Stimulated activated CD4-positive, alpha-beta T cell treated with anti-CD3 and anti-CD28 coated beads, Interleukin-1b, Interleukin-23, amount 100 ng/mL, for 48 hours (primary cell): ENCODE results near the gene APPL2.
"Not testable (repeated sequence)": the region's sequence is repeated elsewhere in the genome, so short reads cannot be mapped to it uniquely, and the experiment has no call there.

Source experiments
- DNase-seq: peaks from one replicate; pipeline ENCODE4 v3.0.0-alpha.2; 2020

The APPL2 gene

DNA sequence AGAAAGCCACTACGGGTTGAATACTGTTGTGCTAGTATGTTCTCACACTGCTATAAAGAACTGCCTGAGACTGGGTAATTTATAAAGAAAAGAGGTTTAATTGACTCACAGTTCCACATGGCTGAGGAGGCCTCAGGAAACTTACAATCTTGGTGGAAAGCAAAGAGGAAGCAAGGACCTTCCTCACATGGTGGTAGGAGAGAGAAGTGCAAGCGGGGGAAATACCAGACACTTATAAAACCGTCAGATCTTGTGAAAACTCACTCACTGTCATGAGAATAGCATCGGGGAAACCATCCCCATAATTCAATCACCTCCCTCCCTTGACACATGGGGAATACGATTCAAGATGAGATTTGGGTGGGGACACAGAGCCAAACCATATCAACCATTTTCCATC lies 20.5 kb upstream of the APPL2 start:
- DNase-seq, result not testable (repeated sequence)

DNA sequence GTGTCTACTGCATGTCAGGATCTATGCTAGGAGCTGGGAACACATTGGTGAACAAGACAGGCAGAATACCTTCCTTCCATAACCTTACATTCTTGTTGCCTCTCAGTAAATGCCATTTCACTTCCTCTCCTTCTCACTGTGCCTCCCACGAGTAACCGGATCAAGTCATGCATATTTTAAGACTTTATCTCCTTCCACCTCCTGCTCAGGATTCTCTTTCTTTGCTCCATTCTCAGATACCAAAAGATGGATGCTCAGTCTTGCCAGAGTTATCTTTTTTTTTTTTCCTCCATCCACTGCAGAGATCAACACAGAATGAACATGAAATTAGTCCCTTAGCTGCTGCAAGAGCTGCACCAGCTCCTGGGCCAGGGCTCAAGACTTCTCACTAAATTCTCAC lies 20.0 kb upstream of the APPL2 start:
- no peak for DNase-seq

DNA sequence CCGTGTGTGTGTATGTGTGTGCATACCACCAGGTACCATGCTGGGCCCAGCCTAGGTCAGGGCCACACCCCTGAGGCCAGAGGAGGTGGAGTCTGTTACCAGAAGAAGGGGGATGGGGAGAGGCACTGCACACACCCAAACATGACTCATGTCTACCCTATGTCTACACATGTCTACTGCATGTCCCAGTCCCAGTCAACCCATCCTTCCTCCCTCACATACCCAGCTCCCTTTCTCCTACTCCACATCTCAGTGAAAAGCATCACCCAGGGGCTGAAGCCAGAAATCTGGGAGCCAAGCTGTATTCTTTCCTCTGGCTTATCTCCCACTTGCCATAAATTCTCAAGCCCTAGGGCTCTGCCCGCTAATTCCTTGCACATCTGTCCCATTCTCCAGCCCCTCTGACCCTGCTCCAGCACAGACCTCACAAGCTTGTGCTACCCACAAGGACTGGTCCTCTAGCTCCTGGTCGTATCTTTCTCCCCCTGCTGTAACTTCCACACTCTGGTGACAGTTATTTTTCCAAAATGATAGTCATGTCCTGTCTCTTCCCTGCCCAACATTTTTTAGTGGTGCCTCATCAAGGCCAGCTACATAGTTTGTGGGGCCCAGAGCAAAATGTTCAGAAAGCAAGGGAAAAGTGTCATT lies 18.0 kb upstream of the APPL2 start:
- DNase-seq, result no peak

DNA sequence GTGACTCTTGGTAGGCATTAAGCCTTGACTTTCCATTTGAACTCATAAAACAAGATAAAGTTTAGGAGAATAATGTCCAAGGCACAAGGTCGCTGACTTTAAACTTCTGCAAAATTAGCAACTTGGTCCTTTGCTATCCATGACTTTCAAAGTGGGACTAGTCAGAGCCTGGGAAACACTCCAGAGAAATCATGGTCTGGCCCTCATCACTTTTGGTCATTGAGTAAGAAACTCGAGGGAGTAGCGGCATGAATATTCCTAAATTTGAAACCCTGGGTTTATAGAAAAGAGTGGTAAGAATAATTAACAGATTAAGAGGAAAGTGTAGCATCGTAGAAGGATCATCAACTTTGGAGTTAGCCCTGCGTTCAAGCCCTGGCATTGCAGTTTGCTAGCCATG lies 16.9 kb upstream of the APPL2 start:
- no peak for DNase-seq

DNA sequence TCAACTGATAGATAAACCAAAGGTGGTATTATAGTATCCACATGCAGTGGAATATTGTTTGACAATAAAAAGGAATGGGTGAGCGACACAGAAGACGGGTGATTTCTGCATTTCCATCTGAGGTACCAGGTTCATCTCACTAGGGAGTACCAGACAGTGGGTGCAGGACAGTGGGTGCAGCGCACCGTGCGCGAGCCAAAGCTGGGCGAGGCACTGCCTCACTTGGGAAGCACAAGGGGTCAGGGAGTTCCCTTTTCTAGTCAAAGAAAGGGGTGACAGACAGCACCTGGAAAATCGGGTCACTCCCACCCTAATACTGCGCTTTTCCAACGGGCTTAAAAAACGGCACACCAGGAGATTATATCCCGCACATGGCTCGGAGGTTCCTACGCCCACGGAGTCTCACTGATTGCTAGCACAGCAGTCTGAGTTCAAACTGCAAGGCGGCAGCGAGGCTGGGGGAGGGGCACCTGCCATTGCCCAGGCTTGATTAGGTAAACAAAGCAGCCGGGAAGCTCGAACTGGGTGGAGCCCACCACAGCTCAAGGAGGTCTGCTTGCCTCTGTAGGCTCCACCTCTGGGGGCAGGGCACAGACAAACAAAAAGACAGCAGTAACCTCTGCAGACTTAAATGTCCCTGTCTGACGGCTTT lies 9.9 kb upstream of the APPL2 start:
- not testable (repeated sequence) for DNase-seq

DNA sequence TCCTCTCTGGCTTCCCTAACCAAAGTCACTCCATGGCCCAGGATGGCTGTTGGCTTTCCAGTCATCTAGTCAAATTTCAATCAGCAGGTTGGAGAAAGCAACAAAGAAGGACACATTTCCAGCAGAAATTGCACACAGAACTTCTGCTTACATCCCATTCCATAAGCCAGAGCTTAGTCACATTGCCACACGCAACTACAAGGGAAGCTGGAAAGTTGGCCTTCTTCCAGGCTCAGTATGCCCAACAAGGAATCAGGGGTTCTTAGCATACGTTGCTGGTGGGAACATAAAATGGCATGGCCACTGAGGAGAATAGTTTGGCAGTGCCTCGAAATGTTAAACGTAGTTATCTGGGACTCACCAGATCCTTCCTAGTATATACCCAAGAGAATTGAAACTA lies 9.3 kb upstream of the APPL2 start:
- DNase-seq, result no peak

DNA sequence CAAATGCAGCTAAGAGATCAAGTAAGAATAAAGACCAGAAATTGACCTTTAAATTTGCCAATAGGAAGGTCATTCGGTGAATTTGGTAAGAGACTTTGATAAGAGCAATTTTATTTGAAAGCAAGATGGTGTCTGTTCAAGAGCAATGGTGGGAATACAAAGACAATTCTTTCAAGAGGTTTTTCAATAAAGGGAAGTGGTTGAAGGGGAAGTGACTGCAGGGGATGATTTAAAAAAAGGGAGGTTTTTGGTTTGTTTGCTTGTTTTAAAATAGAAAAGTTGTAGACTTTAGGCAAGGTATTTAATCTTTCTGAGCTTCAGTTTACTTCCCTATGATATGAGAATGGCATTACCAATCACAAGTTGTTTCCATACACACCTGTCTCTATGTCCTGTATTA lies 4.3 kb upstream of the APPL2 start:
- DNase-seq, result no peak

DNA sequence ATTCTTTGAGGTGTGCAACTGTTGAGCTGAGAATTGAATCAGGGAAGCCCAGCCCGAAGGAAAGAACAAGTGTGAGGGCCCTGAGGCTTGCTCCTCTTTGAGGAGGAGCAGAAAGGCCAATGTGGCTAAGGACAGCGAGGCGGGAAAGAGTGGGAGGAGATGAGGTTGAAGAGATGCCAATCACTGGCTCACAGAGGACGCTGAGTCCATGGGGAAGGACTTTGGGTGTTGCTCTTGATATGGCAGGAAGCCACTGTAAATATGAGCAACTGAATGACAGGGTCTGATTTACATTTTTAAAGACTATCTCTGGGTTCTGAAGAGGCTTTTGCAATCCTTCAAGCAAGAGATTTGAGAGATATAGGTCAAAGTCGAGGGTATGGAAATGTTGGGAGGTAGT lies 3.3 kb upstream of the APPL2 start:
- DNase-seq, result no peak

DNA sequence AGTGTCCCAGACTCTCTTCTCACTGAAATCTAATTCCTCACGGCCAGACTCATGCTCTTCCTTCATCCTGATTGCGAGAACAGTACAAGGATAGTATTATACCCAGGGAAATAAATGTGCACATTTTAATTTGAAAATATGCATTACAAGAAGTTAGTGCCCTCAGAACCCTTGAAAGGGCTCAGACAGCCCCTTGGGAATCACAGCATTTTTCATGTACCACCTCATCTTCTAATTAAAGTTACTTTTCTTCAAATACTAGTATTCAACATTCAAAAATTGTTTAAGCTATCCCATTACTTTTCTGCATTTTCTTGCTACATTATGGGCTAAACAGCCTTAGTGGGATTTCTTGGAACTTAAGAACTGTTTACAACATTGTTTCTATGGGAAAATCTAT lies 1.7 kb upstream of the APPL2 start:
- DNase-seq, result no peak

DNA sequence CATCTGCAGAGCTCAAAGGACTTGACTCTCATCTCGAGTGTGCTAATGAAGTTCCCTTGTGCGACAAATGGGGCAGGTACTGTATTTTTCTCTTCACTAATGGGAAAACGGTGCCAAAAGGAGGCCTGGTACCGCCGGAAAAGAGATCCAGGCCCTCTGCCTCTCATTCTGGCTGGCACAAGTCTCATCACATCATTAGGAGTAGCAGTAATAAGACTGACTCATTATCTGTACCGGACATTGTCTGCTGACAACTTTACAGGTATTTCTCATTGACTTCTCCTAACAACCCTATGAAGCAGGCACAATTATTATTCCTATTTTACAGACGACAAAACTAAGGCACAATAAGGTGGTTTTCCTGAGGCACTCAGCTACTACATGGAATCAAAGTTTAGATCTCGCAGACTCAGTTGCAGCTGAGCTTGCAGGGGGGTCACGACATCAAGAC lies 668 bp downstream of the APPL2 start:
- DNase-seq, result no peak

DNA sequence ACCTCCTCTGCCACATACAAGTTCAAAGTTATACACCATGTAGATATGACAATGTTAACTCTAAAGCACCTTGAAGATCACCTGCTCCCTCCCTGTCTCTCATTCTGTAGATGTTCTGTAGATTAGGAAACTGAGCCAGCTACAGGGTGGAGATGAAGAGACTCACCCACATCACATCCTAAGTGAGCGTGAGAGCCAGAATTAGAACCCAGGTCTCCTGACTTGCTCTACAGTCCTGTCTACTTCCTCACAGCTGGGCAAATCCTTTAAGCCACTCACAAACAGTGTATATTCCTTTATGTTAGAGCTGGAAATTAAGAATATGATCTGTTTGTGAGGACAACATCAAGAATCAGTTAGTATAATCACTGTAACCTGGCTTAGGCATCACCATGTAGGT lies 1.8 kb downstream of the APPL2 start:
- no peak for DNase-seq

DNA sequence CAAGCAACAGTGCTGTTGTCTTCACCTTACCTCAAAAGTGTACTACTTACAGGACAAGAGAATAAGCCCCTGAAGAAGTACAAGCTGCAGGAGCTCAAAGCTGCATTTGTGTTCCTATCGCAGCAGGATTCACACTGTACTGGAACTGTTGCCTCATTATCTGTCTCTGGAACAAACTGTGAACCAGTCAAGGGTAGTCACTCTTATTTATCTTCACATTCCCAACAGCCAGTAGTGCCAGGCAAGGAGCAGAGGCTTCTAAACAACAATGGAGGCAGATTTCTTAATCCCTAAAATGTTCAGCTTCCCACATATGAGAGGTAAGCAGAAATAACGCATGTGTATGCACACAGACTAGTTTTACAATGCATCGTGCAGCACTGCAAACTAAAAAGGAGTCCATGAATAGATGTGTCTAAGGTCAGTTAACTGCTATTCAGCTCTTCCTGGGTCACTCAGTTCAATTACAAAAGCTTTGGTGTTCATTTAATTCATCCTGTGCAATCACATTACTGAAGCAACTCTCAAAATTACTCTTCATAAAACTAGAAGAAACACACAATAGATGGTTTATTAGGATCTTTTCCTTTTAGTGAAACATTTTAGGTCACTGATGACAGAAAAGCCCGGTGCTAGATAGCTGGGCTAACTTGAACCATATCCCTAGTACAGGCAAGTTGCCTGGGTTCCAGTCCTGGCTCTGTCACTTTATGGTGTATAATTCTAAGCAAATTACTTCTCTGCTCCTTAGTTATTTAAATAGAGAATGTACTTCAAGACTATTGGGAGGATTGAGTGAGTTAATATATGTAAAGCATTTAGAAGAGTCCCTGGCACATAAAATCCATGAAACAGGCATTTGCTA lies 2.7 kb downstream of the APPL2 start:
- DNase-seq, result no peak

DNA sequence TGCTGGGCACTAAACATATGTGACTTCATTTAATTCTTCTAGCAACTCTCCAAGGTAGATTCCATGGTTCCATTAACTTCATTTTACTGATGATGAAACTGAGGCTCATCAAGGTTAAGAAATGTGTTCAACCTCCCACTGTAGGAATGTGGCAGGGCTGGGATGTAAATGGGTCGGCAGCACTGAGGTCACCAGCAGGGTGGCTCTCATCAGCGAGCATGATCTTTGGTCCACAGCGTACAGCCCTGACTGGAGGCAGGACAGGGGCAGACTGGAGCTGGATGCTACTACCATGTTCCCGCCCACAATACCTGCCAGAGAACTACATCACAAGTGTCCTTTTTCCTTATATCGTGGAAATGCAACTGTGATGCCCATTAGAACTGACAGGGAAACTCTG lies 4.6 kb downstream of the APPL2 start:
- DNase-seq, result no peak

DNA sequence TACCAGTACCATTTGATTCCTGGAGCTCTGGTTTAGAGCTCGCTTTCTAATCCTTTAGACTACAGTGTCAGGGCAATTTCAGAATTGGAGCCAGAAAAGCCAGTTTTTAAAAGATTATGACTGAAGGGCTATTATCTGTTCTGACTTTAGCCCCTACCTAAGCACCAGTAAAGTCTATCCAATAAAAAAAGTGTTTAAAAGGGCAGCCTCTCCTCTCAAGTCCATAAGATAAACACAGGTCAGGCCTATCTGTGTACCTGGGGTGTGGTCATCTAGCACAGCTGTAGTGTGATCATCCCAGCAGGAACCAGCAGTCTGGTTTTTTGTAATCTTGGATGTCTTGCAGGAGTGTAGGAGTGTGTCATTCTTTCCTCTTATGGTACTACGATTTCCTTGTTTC lies 6.6 kb downstream of the APPL2 start:
- no peak for DNase-seq

DNA sequence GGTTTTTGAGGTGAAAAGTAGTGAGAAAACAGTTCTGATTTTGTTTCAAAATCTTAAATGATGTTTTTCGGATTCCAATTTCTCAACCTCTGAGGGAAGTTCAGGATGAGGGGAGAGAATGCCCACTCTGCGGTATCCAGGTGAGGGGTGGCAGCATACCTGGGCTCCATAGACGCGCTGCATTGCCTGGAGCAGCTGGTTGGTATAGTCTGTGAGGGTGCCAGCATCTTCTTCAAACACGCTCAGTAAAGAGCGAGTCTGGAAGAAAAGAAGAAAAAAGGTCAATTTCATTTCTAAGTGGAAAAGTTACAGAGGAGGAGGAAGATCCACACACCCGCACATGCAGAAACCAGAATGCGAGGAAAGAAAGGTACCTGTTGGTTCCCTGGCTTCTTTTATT lies 7.0 kb downstream of the APPL2 start:
- DNase-seq, result no peak

DNA sequence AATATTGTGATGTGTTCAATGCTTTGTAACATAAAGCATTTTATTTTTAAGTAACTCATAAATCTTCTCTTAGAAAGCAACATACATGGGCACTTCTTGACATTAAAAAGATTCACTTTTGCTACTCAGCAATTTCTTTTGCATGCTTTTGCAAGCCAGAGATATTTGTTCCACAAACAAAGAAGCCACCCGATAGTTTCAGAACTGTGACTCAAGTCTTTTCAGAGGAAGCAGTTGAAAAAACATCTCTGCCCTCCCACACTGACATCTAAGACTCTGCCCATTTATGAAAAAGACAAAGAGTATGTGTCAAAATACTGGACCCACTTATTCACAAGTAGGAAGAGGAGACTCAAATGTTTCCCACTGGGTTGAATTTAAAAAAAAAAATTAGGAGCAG lies 7.5 kb downstream of the APPL2 start:
- no peak for DNase-seq

DNA sequence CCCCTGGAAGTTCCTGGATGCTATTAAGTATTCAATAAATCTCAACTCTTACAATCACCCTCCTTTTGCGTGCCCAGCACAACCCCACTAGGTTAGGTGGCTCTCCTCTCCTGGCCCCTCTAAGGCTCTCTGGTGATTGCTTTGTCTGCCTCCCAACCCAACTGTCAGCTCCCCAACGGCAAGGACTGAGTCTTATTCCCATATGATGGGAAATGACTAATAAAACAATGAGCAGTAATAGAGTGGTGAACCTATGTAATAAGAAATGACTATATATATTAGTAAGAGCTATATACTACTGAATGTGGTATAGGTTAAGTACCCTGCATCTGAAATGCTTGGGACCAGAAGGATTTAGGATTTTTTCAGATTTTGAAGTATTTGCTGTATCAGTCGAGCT lies 8.1 kb downstream of the APPL2 start:
- no peak for DNase-seq

DNA sequence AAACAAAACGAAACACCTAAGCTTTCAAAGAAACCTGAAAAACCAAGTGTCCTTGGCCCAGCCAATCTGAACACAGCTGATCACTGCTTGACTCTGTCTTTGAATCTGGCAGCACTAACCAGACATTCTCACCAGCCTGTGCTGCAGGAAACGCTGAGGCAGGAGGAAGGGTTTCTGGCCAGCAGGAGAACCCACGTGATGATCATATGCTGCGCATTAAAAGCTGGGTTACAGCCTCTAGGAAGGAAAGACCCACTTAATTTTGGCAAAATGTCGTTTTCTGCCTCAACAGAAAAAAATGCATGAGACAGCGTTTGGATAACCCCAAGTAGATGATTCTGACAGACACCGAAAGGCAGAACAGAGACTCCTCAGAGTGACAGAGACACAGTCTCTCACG lies 9.8 kb downstream of the APPL2 start:
- no peak for DNase-seq

DNA sequence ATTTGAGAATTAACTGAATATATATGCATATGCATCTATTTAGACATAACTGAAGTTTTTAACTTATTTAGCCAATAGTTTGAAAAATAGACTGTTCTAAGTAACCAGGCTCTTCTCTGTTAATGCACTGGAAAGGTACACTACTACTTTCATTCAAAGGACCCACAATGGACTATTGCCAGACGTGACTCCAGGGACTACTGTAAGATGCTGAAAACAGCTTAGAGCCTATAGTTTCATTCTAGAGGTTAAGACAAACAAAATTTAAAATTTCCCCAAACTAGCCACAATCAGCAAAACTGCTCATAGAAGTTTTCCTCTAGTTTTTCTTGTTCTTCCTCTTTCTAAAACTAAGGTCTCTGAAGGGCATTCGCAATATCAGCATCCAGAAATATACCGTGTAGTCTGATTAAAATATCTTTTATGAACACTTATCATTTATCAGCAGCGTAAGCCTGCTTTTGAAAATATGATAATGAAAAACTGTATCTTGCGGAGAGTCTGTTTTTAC lies 10.4 kb downstream of the APPL2 start:
- DNase-seq, result no peak

DNA sequence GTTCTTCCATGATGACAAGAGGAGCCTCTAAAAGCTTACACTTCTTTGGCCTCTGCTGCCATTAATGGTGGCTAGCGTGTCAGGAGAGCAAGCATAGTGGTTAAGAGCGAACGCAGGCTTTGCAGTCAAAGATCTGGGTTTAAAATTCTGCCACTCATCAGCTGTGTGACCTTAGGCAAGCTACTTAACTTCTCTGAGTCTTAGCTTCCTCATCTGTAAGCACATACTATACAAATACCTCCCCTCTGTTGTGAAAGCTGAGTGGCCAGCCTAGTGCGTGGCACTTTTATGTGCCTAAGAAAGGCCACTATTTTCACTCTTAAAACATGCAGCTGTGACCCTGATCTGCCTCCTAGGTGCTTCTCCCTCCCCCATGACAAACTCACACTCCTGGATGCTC lies 11.6 kb downstream of the APPL2 start:
- DNase-seq, result no peak

DNA sequence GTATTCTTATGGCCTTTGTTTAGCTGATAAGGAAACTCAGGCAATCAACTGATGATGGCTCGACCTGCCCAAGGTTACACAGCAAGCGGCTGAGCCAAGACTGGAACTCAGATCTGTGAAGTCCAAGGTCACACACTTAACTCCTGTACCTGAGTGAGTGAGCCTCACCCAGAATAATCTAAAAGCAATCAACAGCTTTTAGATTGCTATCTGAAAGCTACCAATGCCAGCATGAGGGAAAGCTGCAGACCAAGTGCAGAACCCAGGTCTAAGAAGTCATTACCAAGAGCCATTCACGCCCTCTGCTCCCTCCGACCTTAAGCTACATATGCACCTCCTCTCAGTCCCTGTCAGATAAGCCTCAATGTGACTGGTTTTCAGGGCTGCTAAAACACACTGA lies 12.1 kb downstream of the APPL2 start:
- no peak for DNase-seq

DNA sequence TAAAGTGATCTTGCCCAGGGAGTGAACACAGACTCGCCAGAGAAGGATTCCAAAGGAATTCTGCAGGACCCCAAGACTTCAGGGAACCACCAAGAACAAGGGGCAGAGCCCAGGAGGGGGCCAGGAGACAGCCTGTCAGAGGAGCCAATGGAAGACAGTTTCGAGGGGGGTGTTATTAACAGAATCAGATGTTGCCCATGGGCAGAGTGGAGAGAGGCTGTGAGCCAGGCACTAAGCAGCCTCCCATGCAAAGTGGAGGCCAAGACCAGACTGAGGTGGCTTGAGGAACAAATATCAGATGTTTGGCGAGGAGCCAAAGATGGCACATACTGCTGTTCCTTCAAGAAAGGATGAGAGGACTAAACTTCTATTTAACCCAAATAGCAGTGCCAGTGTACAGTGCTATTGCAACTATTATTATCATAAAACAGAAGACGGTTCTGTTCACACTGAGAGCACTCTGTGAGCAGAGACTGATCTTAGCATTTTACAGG lies 12.6 kb downstream of the APPL2 start:
- no peak for DNase-seq

DNA sequence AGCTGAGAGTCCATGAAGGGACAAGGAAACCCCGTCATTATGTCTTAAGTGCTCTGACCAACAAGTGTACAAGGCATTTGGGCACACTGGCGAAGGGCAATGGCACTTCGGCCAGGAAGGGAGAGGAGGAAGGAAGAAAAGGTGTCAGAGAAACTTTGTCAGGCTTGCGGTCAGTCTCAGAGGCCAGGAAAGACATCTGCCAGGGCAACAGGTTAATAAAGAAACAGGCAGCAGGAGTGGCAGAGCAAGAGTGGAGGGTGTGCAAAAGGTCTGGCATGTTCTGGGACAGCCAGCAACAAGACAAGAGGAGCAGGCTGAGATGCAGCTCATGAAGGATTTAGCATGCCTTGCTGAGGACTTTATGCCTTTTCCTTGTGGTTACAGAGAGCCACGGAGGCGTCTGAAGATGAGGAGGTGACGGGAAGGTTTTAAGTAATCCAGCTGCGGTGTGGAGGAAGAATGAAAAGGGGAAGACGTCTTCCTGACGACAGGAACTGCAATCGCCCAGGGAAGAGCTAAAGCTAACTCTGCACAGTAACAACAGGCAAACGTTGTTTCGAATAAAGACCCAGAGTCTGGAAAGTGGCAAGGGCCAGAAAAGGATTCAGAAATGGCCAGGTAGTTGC lies 13.1 kb downstream of the APPL2 start:
- DNase-seq, result no peak
